H9 (cell line): Measurements from ENCODE around the gene CNPY2. TPM values are rescaled to one million over a fixed set of nuclear protein-coding genes. Genes with fewer than 3 reads are reported as not detected.

ENCODE experiments used
- DNase-seq: peaks from one replicate; pipeline ENCODE4 v3.0.0-alpha.2; 2017
- H2AFZ ChIP-seq: one replicate; pipeline ENCODE4 v1.6.1; 2013; ENCODE audit warnings: mild to moderate bottlenecking, low read length, control low read depth, moderate library complexity
- H2AK5ac ChIP-seq: 2 replicates; pipeline ENCODE4 v1.6.1; 2013; ENCODE audit warnings: low read length, control low read depth, mixed read lengths; ENCODE audit not compliant: insufficient read length
- H2BK120ac ChIP-seq: one replicate; pipeline ENCODE4 v1.6.1; 2013; ENCODE audit warnings: low read depth, mild to moderate bottlenecking, low read length, control low read depth, inconsistent platforms; ENCODE audit not compliant: poor library complexity, severe bottlenecking
- H2BK12ac ChIP-seq: 2 replicates; pipeline ENCODE4 v1.6.1; 2013; ENCODE audit warnings: low read length, control low read depth, mixed read lengths, low read depth; ENCODE audit not compliant: insufficient read length
- H2BK15ac ChIP-seq: 2 replicates; pipeline ENCODE4 v1.6.1; 2013; ENCODE audit warnings: low read depth, low read length, control low read depth
- H2BK20ac ChIP-seq: one replicate; pipeline ENCODE4 v1.6.1; 2013; ENCODE audit warnings: low read depth, mild to moderate bottlenecking, low read length, control low read depth, inconsistent platforms; ENCODE audit not compliant: poor library complexity, severe bottlenecking
- H2BK5ac ChIP-seq: 2 replicates; pipeline ENCODE4 v1.6.1; 2013; ENCODE audit warnings: low read length, control low read depth, mixed read lengths; ENCODE audit not compliant: insufficient read length
- H3K14ac ChIP-seq: 2 replicates; pipeline ENCODE4 v1.6.1; 2013; ENCODE audit warnings: low read length, control low read depth; ENCODE audit not compliant: insufficient read depth
- H3K18ac ChIP-seq: 2 replicates; pipeline ENCODE4 v1.6.1; 2013; ENCODE audit warnings: low read depth, mild to moderate bottlenecking, mixed read lengths, low read length, control low read depth; ENCODE audit not compliant: insufficient read length
- H3K23ac ChIP-seq: 2 replicates; pipeline ENCODE4 v1.6.1; 2013; ENCODE audit warnings: low read length, control low read depth, mixed read lengths, low read depth; ENCODE audit not compliant: insufficient read length
- H3K23me2 ChIP-seq: 2 replicates; pipeline ENCODE4 v1.6.1; 2013; ENCODE audit warnings: low read depth, mild to moderate bottlenecking, mixed read lengths, low read length, control low read depth; ENCODE audit not compliant: insufficient read length, poor library complexity, severe bottlenecking
- H3K27ac ChIP-seq: 2 replicates; pipeline ENCODE4 v1.5.1; 2013; ENCODE audit warnings: low read length, control low read depth, mixed read lengths, low read depth; ENCODE audit not compliant: insufficient read length
- H3K27me3 ChIP-seq: 2 replicates; pipeline ENCODE4 v1.6.1; 2013; ENCODE audit warnings: low read length, control low read depth, inconsistent platforms; ENCODE audit not compliant: insufficient read depth
- H3K4ac ChIP-seq: 2 replicates; pipeline ENCODE4 v1.6.1; 2013; ENCODE audit warnings: low read depth, mild to moderate bottlenecking, control low read depth, inconsistent platforms, low read length, moderate library complexity
- H3K4me1 ChIP-seq: 2 replicates; pipeline ENCODE4 v1.6.1; 2013; ENCODE audit warnings: low read length, control low read depth, inconsistent platforms; ENCODE audit not compliant: insufficient read depth
- H3K4me2 ChIP-seq: 2 replicates; pipeline ENCODE4 v1.6.1; 2013; ENCODE audit warnings: low read length, control low read depth, mixed read lengths; ENCODE audit not compliant: insufficient read length, insufficient read depth
- H3K56ac ChIP-seq: 2 replicates; pipeline ENCODE4 v1.6.1; 2013; ENCODE audit warnings: low read depth, mild to moderate bottlenecking, mixed read lengths, low read length, control low read depth; ENCODE audit not compliant: insufficient read length
- H3K79me1 ChIP-seq: 2 replicates; pipeline ENCODE4 v1.6.1; 2013; ENCODE audit warnings: low read depth, mild to moderate bottlenecking, moderate library complexity, low read length, control low read depth, inconsistent platforms; ENCODE audit not compliant: insufficient read depth, poor library complexity, severe bottlenecking
- H3K79me2 ChIP-seq: 2 replicates; pipeline ENCODE4 v1.6.1; 2013; ENCODE audit warnings: low read length, control low read depth, inconsistent platforms; ENCODE audit not compliant: insufficient read depth
- H3K9ac ChIP-seq: 2 replicates; pipeline ENCODE4 v1.6.1; 2013; ENCODE audit warnings: low read length, control low read depth, mixed read lengths; ENCODE audit not compliant: insufficient read length; ENCODE audit errors: extremely low read depth
- H3K9me3 ChIP-seq: one replicate; pipeline ENCODE4 v1.6.1; 2013; ENCODE audit warnings: low read depth, low read length, inconsistent platforms; ENCODE audit not compliant: control insufficient read depth
- H3T11ph ChIP-seq: one replicate; pipeline ENCODE4 v1.6.1; 2013; ENCODE audit warnings: mild to moderate bottlenecking, low read length, control low read depth, inconsistent platforms
- H4K20me1 ChIP-seq: one replicate; pipeline ENCODE4 v1.6.1; 2013; ENCODE audit not compliant: control insufficient read depth, insufficient read length, insufficient read depth
- H4K5ac ChIP-seq: 2 replicates; pipeline ENCODE4 v1.6.1; 2013; ENCODE audit warnings: low read depth, mild to moderate bottlenecking, mixed read lengths, low read length, control low read depth; ENCODE audit not compliant: insufficient read length
- H4K8ac ChIP-seq: replicated peaks from 2 replicates; pipeline ENCODE4 v1.6.1; 2013; ENCODE audit warnings: low read length, control low read depth, mixed read lengths, low read depth; ENCODE audit not compliant: insufficient read length
- H4K91ac ChIP-seq: 2 replicates; pipeline ENCODE4 v1.6.1; 2013; ENCODE audit warnings: low read depth, mild to moderate bottlenecking, moderate library complexity, mixed read lengths, low read length, control low read depth; ENCODE audit not compliant: insufficient read length
- H3K27ac Mint-ChIP-seq, 3 experiments: 2 replicates in 2 of 3; 3 replicates in 1 of 3; pipeline ENCODE4 v1.8.0; 2020 to 2021; ENCODE audit warnings: mixed read lengths in 3 of 3, mild to moderate bottlenecking in 1 of 3, moderate library complexity in 1 of 3
- H3K27me3 Mint-ChIP-seq: 2 replicates; pipeline ENCODE4 v1.8.0; 2021; ENCODE audit warnings: low read depth, mild to moderate bottlenecking, moderate library complexity, mixed read lengths
- H3K36me3 Mint-ChIP-seq, 3 experiments: 2 replicates in 2 of 3; 3 replicates in 1 of 3; pipeline ENCODE4 v1.8.0; 2020 to 2021; ENCODE audit warnings: low read depth in 3 of 3, mixed read lengths in 3 of 3; ENCODE audit not compliant: insufficient read depth in 1 of 3
- H3K4me1 Mint-ChIP-seq, 2 experiments: 2 replicates each; pipeline ENCODE4 v1.8.0; 2020; ENCODE audit warnings: mixed read lengths in 2 of 2
- H3K4me3 Mint-ChIP-seq, 2 experiments: 2 replicates in 1 of 2; 3 replicates in 1 of 2; pipeline ENCODE4 v1.8.0; 2020 to 2021; ENCODE audit warnings: mild to moderate bottlenecking in 2 of 2, mixed read lengths in 2 of 2, moderate library complexity in 1 of 2
- H3K9me3 Mint-ChIP-seq, 2 experiments: 2 replicates in 1 of 2; 3 replicates in 1 of 2; pipeline ENCODE4 v1.8.0; 2020; ENCODE audit warnings: mild to moderate bottlenecking in 2 of 2, mixed read lengths in 2 of 2, moderate library complexity in 1 of 2
- CTCF ChIP-seq: fragments of 200-600 bp; sonication (generic); conservative IDR thresholded peaks from 3 replicates; pipeline ENCODE4 v1.8.0; 2021; ENCODE audit warnings: antibody characterized with exemption, mild to moderate bottlenecking
- WGBS: extraction: QIAGEN DNeasy Blood & Tissue Kit; methylation state at CpG from one replicate; pipeline ENCODE4 v1.1.7; 2013; ENCODE audit warnings: missing lambda C conversion rate, low lambda C conversion rate, mixed read lengths; ENCODE audit not compliant: insufficient read length; ENCODE audit errors: extremely low coverage; 5-methylcytosine and 5-hydroxymethylcytosine counted together
- total RNA-seq: library from RNA; stranded (reverse); gene quantifications from 2 replicates; pipeline ENCODE4 v1.2.1, GENCODE V29; 2021

Gene CNPY2
- total RNA-seq, 1 experiment from 2014 or later, result 221 TPM

GRCh38 chr12:56361487-56362129, 45.8 kb upstream of the CNPY2 start:
- Histone ChIP-seq H3K9ac (no peak overlapping the region), H3K27me3 (no peaks in the 10 kb centered on the region), H4K91ac (no peak overlapping the region), H2BK12ac (no peak overlapping the region), H3K9me3 (no peaks in the 10 kb centered on the region), H2BK20ac (no peak overlapping the region), H4K20me1 (no peaks in the 10 kb centered on the region), H3K23ac (no peak overlapping the region), H2BK120ac (no peak overlapping the region), H2AK5ac (no peak overlapping the region), H3K14ac (no peak overlapping the region), H3K27ac (no peak overlapping the region), H3T11ph (no peak overlapping the region), H2AFZ (no peak overlapping the region), H3K18ac (no peak overlapping the region), H3K4ac (no peak overlapping the region; the same call in 1 of the 2 replicates), H3K4me1 (no peaks in the 10 kb centered on the region), H2BK5ac (no peak overlapping the region), H3K79me2 (no peaks in the 10 kb centered on the region), H3K56ac (no peak overlapping the region), H3K79me1 (no peaks in the 10 kb centered on the region), H4K8ac (no peak overlapping the region), H2BK15ac (no peak overlapping the region), H3K23me2 (no peaks in the 10 kb centered on the region), H4K5ac (no peak overlapping the region), H3K4me2 (no peak overlapping the region)
- no peaks in the 10 kb centered on the region for H3K9me3 Mint-ChIP-seq
- no peak for DNase-seq
- H3K36me3 Mint-ChIP-seq, result no peaks in the 10 kb centered on the region
- H3K27ac Mint-ChIP-seq, result no peak overlapping the region
- H3K4me1 Mint-ChIP-seq, result peaks cover 10 to 12% of the 10 kb centered on the region in 2 experiments
- H3K4me3 Mint-ChIP-seq, result peak overlapping the region; percentile 92
- no peak for TF ChIP-seq CTCF
- WGBS, result no CpG with 5 or more reads among the region's 8 CpGs
- peaks cover 10% of the 10 kb centered on the region; the same call in 1 of the 2 replicates for H3K27me3 Mint-ChIP-seq
